Stimulated activated CD4-positive, alpha-beta T cell treated with anti-CD3 and anti-CD28 coated beads, Interleukin-4, amount 100 ng/mL, for 4 hours (primary cell): ENCODE data around the gene POFUT2.
"Not testable (repeated sequence)": the region's sequence is repeated elsewhere in the genome, so short reads cannot be mapped to it uniquely, and the experiment has no call there.

Experiments
- DNase-seq, 2 experiments: peaks; one replicate each; pipeline ENCODE4 v3.0.0-alpha.2; 2020

POFUT2 gene

DNA sequence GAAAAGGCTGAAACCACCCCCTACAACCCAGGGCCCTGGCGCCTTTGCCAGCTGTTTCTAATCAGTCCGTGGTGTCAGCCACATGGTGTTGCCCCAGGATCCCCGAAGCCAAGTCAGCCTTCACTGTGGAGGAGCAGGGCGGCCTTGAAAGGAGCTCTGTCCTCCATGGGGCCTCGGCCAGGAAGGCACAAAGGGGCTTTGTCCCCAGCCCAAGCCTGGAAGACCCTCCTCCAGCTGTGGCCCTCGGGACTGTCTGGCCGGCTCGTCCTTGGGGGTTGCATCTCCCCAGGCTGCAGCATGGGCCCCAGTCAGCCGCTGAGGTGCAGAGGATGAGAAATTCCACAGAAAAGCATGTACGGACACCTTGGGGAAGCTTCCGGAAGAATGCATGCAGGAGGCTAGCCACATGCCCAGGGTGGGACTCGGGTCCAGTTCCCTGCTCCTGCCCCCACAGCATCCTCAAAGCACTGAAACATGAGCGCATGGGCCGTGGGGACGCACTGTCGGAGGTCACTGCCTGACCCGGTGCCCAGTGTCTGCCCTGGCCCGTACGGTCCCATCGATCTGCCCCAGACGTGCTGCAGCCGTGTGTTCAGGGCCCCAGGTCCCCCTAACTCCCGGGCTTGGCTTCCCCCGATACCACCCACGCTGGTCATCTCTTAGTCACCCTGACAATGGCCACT, 38.6 kb upstream of the POFUT2 start:
- no peak for DNase-seq

- DNase-seq: no peak
Measured at GRCh38 chr21:45325206-45326168, 37.8 kb upstream of the POFUT2 start.

DNA sequence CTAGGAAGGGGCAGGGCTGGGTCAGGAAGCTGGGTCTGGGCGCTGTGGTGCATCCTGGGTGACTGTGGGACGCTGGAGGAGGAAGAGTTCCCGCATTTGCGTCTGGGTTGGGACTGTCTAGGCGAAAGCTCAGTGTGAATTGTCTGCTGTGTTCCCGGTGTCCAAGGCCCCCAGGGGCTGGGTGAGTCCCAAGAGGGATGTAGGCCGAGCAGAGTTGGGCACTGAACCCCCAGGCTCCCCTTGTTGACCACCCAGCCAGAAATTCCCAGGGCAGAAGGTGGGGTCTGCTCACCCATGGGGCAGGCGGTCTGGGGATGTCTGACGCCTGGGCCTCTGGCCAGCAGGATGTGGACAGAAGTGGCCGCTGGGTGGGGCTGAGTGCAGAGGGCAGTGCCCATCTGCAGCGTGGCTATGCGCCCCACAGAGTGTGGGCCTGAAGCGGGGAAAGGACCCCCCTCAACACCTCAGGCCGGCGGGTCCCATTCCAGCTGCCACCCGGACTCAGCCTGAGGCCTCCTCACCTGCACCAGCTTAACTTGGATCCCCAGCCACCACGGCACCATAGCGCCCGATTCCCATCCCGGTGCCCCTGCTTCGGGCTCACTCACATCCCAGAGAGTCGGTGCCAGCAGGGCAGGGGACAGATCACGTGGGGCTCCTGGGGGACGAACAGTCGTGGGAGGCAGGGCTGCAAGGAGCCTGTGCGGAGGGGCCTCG, 37.0 kb upstream of the POFUT2 start:
- DNase-seq: no peak

DNA sequence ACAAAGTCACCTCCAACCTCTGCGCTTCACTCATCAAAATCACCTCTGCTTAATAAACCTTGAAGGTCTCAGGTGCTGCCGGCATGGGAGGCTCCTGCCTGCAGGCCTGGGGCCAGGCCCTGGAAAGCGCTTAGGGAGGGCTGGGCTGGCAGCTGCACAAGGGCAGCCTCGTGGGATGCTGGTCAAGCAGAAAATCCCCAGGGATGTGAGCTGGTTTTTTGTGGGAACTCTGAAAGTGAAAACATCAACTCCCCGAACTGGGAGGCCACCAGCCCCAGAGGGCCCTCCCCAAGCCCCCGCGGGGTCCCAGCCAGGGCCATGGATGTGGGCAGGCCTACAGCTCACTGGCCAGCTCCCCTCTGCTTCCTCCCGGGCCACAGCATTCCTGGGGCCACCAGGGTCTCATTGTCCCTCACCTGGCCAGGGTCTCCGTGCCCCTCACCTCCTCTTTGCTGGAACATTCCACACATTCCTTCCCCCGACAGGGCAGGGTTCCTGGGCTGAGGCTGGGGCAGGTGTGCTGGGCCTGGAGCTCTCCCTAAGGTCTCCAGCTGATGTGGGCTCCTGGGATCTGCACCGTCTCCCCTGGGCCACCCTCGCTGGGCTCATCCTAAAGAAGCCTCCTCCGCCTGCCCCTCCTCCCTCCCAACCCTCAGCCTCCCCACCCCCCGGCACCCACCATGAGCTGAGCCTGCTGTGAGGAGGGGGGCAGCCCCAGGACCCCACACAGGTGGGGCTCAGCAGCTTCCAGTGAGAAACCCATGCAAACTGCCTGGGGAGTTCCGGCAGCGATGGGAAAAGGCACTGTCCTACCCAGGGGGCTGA, 36.0 kb upstream of the POFUT2 start:
- DNase-seq: no peak

DNA sequence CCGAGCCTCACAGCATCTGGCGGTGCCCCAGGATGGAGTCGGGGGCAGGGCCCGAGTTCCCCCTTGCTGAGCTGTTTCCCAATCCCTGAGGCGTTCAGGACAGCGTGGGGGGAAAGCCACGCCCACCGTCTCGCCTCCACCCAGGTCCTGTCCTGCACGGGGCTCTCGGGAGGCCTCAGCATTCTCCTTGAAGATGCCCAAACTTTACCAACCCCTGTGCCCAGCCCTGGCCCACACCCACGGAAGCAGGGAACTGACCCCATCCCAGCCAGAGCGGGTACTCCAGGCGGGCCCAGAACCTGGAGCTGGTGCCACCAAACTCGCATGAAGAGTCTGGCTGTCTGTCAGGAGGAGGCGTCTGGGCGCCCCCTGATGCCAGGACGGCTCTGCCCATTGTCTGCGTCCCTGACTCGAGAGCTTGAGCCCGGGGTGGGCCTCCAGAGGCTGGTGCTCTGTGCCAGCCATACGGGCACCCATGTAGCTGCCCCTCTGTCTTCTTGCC, 35.3 kb upstream of the POFUT2 start:
- no peak for DNase-seq

DNA sequence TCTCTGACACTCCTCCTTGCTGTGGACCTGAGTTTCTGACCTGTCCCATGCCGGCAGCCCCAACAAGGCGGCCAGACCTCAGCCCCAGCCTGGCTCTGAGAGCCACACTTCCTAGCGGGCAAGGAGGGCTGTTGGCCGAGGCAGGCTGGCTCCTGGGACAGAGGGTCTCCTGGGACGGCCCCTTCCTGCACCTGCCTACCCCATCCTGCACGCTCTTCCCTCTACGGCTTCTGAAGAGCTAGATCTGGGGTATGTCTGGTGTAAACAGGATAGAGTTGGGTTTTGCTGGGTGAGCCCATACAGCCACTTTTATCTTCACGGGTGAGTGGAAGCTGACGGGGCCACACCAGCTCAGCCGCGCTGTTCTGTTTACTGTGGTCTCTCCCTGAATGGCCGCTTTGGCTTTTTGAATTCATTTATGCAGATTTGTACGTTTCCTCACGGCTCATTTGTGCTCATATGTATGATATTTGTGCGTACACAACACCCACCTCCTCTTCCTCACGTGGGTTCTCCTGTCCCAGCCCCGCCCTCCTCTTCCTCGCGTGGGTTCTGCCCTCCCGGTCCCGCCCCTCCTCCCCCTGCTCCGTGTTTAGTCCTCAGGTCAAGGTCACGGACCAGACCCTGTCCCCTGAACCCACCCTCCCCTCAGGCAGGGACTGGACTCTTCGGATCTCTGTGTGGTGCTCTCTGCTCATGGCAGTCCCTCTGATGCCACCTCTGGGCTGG, 34.7 kb upstream of the POFUT2 start:
- no peak for DNase-seq

DNA sequence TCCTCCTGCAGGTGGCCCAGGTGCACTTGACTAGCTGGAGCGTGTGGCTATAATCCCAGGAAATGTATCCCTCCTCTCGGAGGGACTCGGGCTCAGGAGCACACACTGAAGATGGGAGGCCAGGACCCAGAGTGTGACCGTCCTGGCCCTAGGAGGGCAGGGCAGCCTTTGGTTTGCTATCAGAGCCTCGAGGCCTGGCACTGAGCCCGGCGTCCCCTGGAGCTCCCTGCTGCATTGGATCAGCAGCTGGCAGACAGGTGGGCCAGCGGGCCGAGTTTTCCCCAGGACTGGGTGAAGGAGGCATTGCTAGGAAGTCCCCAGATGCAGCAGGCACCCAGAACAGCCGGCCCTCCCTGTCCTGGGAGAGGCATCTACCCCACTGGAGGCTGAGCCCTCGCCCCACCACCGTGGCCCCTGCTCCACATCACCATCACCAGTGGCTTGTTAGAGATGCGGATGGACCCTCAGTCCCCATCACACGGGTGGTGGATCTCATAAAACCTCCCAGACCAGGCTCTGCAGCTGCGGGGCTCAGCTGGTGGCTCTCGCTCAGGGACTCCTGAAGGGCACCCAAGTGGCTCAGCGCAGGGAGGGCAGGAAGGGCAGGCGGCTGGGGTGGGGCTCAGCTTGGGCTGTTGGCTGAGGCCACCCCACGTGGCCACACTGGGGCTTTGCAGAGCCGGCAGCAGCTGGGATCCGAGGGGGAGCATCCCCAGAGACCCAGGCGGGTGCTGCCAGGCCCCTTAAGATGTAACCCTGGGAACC, 32.7 kb upstream of the POFUT2 start:
- no peak for DNase-seq

DNA sequence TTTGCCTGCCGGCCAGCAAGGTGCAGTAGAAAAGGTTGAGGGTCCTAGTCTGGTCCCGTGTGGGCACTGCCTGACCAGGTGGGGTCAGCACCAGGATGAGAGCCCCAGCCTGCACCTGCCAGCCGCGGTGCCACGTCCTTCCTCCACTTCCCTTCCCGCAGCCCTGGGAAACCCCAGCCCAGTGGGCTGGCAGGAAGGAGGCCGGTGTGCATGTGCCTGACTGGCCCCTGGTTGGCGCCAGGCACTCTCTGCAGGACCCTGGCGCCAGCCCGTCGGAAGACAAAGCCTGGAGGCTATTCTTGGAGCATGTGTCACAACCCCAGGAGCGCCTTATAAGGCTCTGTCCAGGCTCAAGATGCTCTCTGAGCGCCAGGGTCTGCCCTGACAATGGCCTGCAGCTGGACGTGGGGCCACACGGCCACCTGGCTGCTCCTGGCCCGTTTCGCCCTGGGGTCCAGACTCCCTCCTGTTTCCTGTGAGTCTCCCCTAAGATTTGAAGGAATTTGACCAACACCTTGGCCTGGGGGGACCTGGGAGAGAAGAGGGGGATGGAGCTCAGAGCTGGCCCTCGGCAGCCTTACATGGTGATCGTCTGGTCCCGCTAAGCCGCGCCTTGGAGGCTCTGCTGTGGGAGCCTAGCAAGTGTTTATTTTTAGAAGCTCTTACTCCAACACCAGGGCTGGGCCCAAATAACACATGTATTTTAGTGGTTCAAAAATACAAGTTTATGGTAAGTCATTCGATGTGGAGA, 31.9 kb upstream of the POFUT2 start:
- no peak for DNase-seq

DNA sequence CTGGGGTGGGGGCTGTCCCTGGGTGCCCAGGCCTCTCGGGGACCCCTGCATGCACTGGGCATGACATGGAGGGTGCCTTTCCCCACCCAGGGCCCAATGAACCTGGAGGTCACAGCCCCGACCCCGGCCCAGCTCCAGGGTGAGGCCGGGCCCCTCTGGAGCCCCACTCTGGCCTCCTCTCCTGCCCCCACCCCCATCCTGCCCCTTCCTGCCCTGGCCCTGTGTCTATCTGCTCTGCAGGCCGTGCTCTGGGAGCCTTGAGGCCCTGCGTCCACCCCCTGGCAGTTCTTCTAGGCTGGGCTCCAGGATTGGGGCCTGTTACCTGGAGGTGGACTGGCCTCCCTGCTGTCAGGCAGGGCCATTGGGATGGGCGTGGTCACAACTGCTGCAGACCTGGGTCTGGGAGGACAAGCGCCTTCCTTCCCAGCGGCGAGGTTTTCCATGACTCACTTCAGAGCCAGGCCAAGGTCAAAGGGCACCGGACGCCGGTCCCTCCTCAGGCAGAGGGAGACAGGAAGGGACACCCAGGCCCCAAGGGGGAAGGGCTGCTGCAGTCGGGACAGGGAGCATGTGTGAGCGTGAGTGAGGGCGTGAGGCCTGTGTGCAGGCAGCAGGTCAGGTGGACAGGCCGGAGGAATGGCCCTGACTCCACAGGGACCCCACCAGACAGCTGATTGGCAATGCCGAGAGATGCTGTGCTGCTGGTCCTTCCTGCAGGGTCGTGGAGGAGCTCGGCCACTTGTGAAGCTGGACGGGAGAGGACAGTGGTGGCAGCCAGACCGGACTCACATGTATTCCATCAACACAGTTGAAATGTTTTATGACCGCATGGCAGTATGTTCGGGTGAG, 31.1 kb upstream of the POFUT2 start:
- no peak for DNase-seq

DNA sequence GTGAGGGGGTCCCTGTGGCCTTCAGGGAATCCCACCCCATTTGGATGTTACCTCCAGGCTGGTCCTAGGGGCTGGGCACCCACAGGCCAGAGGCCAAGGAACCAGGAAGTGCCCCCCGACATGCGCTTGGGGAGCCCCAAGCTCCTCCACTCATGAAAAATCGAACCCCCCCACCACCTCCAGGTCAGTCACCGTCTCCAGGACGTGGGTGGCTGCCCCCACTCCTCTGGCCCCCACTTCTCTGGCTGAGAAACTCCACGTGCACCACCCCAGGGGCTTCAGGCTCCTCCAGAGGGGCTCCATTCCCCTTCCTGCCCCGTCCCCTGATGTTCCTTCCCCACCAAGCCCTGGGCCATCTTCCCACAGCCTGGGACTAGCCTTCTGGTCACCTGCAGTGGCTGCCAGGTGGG, 30.5 kb upstream of the POFUT2 start:
- DNase-seq: no peak

- no peak for DNase-seq
Measured at GRCh38 chr21:45317398-45318145, 29.9 kb upstream of the POFUT2 start.

DNA sequence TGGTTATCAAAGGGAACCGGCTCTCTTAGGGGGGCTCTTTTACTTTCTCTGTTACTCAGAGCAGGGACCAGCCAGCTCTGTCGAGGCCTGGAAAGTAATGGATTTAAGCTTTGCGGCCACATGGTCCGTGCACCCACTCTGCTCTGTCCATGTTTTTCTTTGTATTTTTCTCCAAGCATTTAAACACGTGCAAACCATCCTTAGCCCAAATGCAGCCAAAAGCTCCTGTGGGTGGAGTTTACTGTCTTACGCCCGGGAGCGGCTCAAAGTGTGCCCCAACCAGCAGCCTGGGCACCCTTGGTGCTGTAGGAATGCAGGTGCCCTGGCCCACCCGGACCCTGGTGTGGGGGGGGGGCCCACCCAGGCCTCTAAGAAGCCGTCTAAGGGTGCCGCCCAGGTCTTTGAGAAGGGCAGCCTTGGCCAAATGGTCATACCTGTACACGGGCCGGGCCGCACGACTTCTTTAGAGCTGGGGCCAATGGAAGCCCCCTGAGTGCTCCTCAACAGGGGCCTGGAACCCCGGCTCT, 29.2 kb upstream of the POFUT2 start:
- DNase-seq: no peak

DNA sequence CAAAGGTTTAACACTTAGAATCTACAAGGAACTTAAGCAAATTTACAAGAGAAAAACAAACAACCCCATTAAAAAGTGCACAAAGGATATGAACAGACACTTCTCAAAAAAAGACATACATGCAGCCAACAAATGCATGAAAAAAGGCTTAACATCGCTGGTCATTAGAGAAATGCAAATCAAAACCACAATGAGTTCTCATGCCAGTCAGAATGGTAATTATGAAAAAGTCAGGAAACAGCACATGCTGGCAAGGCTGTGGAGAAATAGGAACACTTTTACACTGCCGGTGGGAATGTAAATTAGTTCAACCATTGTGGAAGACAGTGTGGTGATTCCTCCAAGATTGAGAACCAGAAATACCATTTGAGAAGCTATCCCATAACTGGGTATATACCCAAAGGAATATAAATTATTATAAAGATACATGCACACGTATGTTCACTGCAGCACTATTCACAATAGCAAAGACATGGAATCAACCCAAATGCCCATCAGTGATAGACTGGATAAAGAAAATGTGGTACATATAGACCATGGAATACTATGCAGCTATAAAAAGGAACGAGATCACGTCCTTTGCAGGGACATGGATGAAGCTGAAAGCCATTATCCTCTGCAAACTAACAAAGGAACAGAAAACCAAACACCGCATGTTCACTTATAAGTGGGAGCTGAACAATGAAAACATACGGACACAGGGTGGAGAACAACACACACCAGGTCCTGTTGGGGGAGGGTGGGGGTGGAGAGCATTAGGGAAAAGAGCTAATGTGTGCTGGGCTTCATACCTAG, 28.2 kb upstream of the POFUT2 start:
- not testable (repeated sequence) for DNase-seq

DNA sequence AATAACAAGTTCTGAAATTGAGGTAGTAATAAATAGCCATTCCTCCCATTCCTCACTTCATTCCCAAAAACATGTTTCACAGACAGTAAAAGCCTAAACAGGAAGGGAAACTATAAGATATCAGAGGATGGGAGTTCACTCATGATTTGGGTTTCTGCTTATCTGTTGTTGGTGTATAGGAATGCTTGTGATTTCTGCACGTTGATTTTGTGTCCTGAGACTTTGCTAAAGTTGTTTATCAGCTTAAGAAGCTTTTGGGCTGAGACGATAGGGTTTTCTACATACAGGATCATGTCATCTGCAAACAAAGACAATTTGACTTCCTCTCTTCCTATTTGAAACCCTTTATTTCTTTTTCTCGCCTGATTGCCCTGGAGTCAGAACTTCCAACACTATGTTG, 26.0 kb upstream of the POFUT2 start:
- DNase-seq: no peak

DNA sequence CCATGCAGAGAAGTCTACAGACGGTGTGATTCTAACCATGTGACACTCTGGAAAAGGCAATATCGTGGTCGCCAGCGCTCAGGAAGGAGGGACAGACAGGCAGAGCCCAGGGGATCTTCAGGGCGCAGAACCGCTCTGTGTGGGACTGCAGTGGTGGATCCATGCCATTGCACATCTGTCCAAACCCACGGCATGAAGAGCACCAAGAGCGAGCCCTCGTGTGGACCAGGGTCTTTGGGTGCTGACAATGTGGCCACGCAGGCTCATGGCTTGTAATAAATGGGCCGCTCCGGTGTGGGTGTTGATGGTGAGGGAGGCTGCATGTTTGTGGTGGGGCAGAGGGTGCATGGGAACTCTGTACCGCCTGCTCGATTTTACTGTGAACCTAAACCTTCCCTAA, 25.3 kb upstream of the POFUT2 start:
- no peak for DNase-seq

DNA sequence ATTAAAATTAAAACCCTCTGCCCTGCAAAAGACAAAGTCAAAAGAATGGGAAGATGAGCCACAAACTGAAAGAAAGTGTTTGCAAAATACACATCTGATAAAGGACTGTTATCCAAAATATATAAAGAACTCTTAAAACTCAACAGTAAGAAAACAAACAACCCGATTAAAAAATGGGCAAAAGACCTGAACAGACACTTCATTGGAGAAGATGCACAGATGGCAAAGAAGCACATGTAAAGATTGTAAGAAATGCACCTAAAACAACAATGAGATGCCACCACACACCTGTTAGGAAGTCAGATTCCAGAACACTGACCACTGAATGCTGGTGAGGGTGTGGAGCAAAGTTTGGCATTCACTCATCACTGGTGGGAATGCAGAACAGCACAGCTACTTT, 24.6 kb upstream of the POFUT2 start:
- DNase-seq: no peak

- DNase-seq: no peak
Measured at GRCh38 chr21:45310459-45310858, 22.8 kb upstream of the POFUT2 start.
